Lower leg skin (tissue), 3 donors: ENCODE measurements around the gene PALM3.

ENCODE experiments used
- POLR2A ChIP-seq, 2 donors: fragments of 450-650 bp; IDR thresholded peaks; one replicate each; pipeline ENCODE4 v1.6.1; 2016 to 2017; ENCODE audit warnings: antibody characterized with exemption in 2 of 2, mild to moderate bottlenecking in 1 of 2, moderate library complexity in 1 of 2
- TF ChIP-seq, protein P1 (sequence below), 3 donors: fragments of 450-650 bp; IDR thresholded peaks; one replicate each; pipeline ENCODE4 v1.5.1; 2016; ENCODE audit warnings: antibody characterized with exemption in 3 of 3, mild to moderate bottlenecking in 3 of 3, moderate library complexity in 2 of 3

GRCh38 chr19:14093117-14093823 is 31.4 kb upstream of the PALM3 start:
- TF ChIP-seq, protein P1, sequence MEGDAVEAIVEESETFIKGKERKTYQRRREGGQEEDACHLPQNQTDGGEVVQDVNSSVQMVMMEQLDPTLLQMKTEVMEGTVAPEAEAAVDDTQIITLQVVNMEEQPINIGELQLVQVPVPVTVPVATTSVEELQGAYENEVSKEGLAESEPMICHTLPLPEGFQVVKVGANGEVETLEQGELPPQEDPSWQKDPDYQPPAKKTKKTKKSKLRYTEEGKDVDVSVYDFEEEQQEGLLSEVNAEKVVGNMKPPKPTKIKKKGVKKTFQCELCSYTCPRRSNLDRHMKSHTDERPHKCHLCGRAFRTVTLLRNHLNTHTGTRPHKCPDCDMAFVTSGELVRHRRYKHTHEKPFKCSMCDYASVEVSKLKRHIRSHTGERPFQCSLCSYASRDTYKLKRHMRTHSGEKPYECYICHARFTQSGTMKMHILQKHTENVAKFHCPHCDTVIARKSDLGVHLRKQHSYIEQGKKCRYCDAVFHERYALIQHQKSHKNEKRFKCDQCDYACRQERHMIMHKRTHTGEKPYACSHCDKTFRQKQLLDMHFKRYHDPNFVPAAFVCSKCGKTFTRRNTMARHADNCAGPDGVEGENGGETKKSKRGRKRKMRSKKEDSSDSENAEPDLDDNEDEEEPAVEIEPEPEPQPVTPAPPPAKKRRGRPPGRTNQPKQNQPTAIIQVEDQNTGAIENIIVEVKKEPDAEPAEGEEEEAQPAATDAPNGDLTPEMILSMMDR (IDR thresholded peaks at IDR 0.05): no peak
- no peak for TF ChIP-seq POLR2A (IDR thresholded peaks at IDR 0.05)
